Measurements from ENCODE around the gene PRKCA.

GRCh38 chr17:66379544-66379943 lies 77.1 kb downstream of the PRKCA start:
- TF ChIP-seq ZNF8 (CRISPR knock-in tag; IDR thresholded peaks at IDR 0.05): no peak
- no peak for TF ChIP-seq OSR1 (CRISPR knock-in tag; IDR thresholded peaks at IDR 0.05)
- no peak for TF ChIP-seq ZC3H10 (CRISPR knock-in tag; IDR thresholded peaks at IDR 0.05)
- no peak for TF ChIP-seq ZNF565 (CRISPR knock-in tag; conservative IDR thresholded peaks at IDR 0.05; ENCODE audit: low read depth)
- TF ChIP-seq CSRNP3 (CRISPR knock-in tag; IDR thresholded peaks at IDR 0.05): no peak
- TF ChIP-seq BACH2 (CRISPR knock-in tag; IDR thresholded peaks at IDR 0.05; ENCODE audit: borderline replicate concordance): no peak
- no peak for TF ChIP-seq ISL1 (CRISPR knock-in tag; IDR thresholded peaks at IDR 0.05)
- TF ChIP-seq ZFP30 (CRISPR knock-in tag; IDR thresholded peaks at IDR 0.05): no peak
- TF ChIP-seq GLIS3 (CRISPR knock-in tag; IDR thresholded peaks at IDR 0.05): no peak
- no peak for TF ChIP-seq TOX (CRISPR knock-in tag; IDR thresholded peaks at IDR 0.05; ENCODE audit: borderline replicate concordance)
- no peak for TF ChIP-seq TCF4 (CRISPR knock-in tag; IDR thresholded peaks at IDR 0.05; ENCODE audit: borderline replicate concordance)
- no peak for TF ChIP-seq CSDC2 (CRISPR knock-in tag; IDR thresholded peaks at IDR 0.05)
